Esophagus muscularis mucosa (tissue), 3 donors: ENCODE measurements around the gene NDUFA13.

Source experiments
- CTCF ChIP-seq, 3 experiments: fragments of 200-600 bp in 2 of 3; fragments of 450-650 bp in 1 of 3; sonication (generic) in 2 of 3; IDR thresholded peaks; one replicate each; pipeline ENCODE4 v1.5.1; 2017 to 2019; ENCODE audit warnings: antibody characterized with exemption in 3 of 3, mild to moderate bottlenecking in 2 of 3, moderate library complexity in 1 of 3
- POLR2AphosphoS5 ChIP-seq, 2 donors: sonication (generic); formaldehyde crosslinking; IDR thresholded peaks; one replicate each; pipeline ENCODE4 v1.6.1; 2017; ENCODE audit warnings: antibody characterized with exemption in 2 of 2

DNA sequence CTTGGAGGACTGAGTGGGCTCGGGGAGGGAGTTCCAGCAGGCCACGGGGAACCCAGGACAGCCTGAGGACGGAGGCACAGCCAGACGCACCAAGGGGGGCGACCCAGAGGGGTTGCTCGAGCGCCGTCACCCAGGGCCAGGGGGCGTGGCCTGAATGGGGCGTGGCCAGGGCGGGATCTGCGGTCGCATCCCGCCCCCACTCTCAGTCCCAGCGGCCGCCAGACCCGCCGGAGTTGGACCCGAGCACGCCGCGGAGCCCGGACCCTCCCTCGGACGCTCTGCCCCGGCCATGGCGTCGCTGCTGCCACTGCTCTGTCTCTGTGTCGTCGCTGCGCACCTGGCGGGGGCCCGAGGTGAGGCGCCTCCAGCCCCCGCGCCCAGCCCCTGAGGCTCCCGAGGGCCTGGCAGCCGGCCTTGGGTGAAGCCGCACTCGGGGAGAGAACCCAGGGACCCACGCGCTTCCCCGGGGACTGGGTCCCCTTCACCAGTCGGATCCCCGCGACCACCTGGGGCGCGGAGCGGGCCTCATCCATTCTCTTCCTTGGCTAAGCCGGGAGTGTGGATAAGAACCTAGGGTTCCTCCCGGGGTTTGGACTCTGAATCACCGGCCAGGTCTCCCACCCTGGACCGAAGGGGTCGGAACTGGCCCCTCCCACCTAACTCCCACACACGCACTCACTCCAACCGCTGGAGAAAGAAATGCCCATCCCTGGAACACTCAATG is 22.2 kb downstream of the NDUFA13 start, which contains the start of gene CILP2:
- TF ChIP-seq POLR2AphosphoS5 (IDR thresholded peaks at IDR 0.05) = no peak
- no peak for TF ChIP-seq CTCF (IDR thresholded peaks at IDR 0.05)
